GM12878 (cell line): ENCODE measurements around the gene DCBLD2. TPM values are rescaled to one million over a fixed set of nuclear protein-coding genes. Genes with fewer than 3 reads are reported as not detected.

Source experiments
- DPF2 ChIP-seq: fragments of 450-650 bp; IDR thresholded peaks from 2 replicates; pipeline ENCODE4 v1.6.1; 2017; ENCODE audit warnings: mild to moderate bottlenecking
- ETV6 ChIP-seq, 2 experiments: fragments of 450-650 bp in 1 of 2; IDR thresholded peaks in 1 of 2; conservative IDR thresholded peaks in 1 of 2; 2 replicates each; pipeline ENCODE4 v1.6.1; 2014; ENCODE audit warnings: antibody characterized with exemption in 1 of 2, borderline replicate concordance in 1 of 2, low read depth in 1 of 2, mild to moderate bottlenecking in 1 of 2, moderate library complexity in 1 of 2
- EZH2 ChIP-seq: IDR thresholded peaks from 2 replicates; pipeline ENCODE4 v1.6.1; 2012; ENCODE audit warnings: low read depth, mild to moderate bottlenecking, control low read depth, inconsistent platforms, low read length, borderline replicate concordance; ENCODE audit not compliant: control insufficient read depth
- FOXK2 ChIP-seq: fragments of 450-650 bp; IDR thresholded peaks from 2 replicates; pipeline ENCODE4 v1.6.1; 2017; ENCODE audit warnings: mild to moderate bottlenecking, moderate library complexity
- GATAD2B ChIP-seq: fragments of 450-650 bp; conservative IDR thresholded peaks from 2 replicates; pipeline ENCODE4 v1.6.1; 2017; ENCODE audit warnings: low read depth, mild to moderate bottlenecking, moderate library complexity
- KLF5 ChIP-seq: fragments of 450-650 bp; IDR thresholded peaks from 2 replicates; pipeline ENCODE4 v1.6.1; 2014; ENCODE audit warnings: mild to moderate bottlenecking; ENCODE audit not compliant: partially characterized antibody
- MEF2B ChIP-seq: fragments of 450-650 bp; IDR thresholded peaks from 2 replicates; pipeline ENCODE4 v1.6.1; 2018; ENCODE audit warnings: mild to moderate bottlenecking, moderate library complexity; ENCODE audit not compliant: partially characterized antibody, poor library complexity, severe bottlenecking
- NR2C2 ChIP-seq: IDR thresholded peaks from 2 replicates; pipeline ENCODE4 v1.6.1; 2011; ENCODE audit warnings: borderline replicate concordance, low read depth; ENCODE audit not compliant: control insufficient read depth, insufficient read length
- POLR2AphosphoS2 ChIP-seq: IDR thresholded peaks from 2 replicates; pipeline ENCODE4 v1.6.1; 2011; ENCODE audit warnings: low read depth, mild to moderate bottlenecking, low read length, improper control_type of control experiment, moderate library complexity
- RB1 ChIP-seq: fragments of 450-650 bp; formaldehyde crosslinking; IDR thresholded peaks from 2 replicates; pipeline ENCODE4 v1.6.1; 2017; ENCODE audit warnings: mild to moderate bottlenecking, borderline replicate concordance
- RBBP5 ChIP-seq: fragments of 200-600 bp; sonication (generic); conservative IDR thresholded peaks from 2 replicates; pipeline ENCODE4 v1.6.1; 2016
- RFX5 ChIP-seq: IDR thresholded peaks from 2 replicates; pipeline ENCODE4 v1.6.1; 2011; ENCODE audit warnings: low read depth, low read length, improper control_type of control experiment
- SUPT20H ChIP-seq: IDR thresholded peaks from 2 replicates; pipeline ENCODE4 v1.6.1; 2011; ENCODE audit warnings: low read depth, mild to moderate bottlenecking, low read length, moderate library complexity, borderline replicate concordance; ENCODE audit not compliant: control insufficient read depth
- TAF1 ChIP-seq: IDR thresholded peaks from 2 replicates; pipeline ENCODE4 v1.6.1; 2011; ENCODE audit warnings: mild to moderate bottlenecking, low read depth, low read length, borderline replicate concordance
- ZNF207 ChIP-seq: fragments of 450-650 bp; IDR thresholded peaks from 2 replicates; pipeline ENCODE4 v1.6.1; 2014; ENCODE audit warnings: antibody characterized with exemption, mild to moderate bottlenecking, borderline replicate concordance
- ZNF622 ChIP-seq: fragments of 450-650 bp; IDR thresholded peaks from 2 replicates; pipeline ENCODE4 v1.6.1; 2017; ENCODE audit warnings: mild to moderate bottlenecking, inconsistent platforms
- polyA plus RNA-seq, 11 experiments: library from polyadenylated mRNA; depleted of rRNA in 4 of 11; unstranded in 6 of 11; stranded (reverse) in 5 of 11; fragments of >200 nt; fragmentation: Nextera tagmentation in 4 of 11; fragmentation: Illumina TruSeq in 1 of 11; extraction: Ambion mirVana in 4 of 11; extraction: Trizol in 1 of 11; gene quantifications; 1 replicate in 1 of 11; 2 replicates in 10 of 11; pipeline versions ENCODE4 v1.2.1 to v1.2.3, GENCODE V29; 2011 to 2016; ENCODE audit warnings: inconsistent platforms in 2 of 11, missing spikeins in 2 of 11, low read depth in 1 of 11
- total RNA-seq, 4 experiments: library from RNA; depleted of rRNA in 3 of 4; stranded (reverse); fragments of >200 nt in 3 of 4; fragmentation: Illumina TruSeq in 1 of 4; extraction: Trizol in 1 of 4; gene quantifications; 2 replicates each; pipeline versions ENCODE4 v1.2.1 to v1.2.3, GENCODE V29; 2013 to 2021
- TF ChIP-seq, protein P1 (sequence below): IDR thresholded peaks from 2 replicates; pipeline ENCODE4 v1.6.1; 2012; ENCODE audit warnings: low read depth, low read length, improper control_type of control experiment
- TF ChIP-seq, protein P2 (sequence below): IDR thresholded peaks from 2 replicates; pipeline ENCODE4 v1.6.1; 2012; ENCODE audit warnings: low read depth, low read length, improper control_type of control experiment
- TF ChIP-seq, protein P3 (sequence below): fragments of 450-650 bp; conservative IDR thresholded peaks from 2 replicates; pipeline ENCODE4 v1.6.1; 2017; ENCODE audit warnings: mild to moderate bottlenecking, moderate library complexity
- TF ChIP-seq, protein P4 (sequence below): IDR thresholded peaks from 2 replicates; pipeline ENCODE4 v1.6.1; 2011; ENCODE audit warnings: low read depth, low read length, improper control_type of control experiment, borderline replicate concordance
- TF ChIP-seq, protein P5 (sequence below): fragments of 450-650 bp; formaldehyde crosslinking; IDR thresholded peaks from 2 replicates; pipeline ENCODE4 v1.5.0; 2022; ENCODE audit warnings: mild to moderate bottlenecking, missing genetic modification characterization

Gene DCBLD2
- total and polyA plus RNA-seq, 10 of the 15 experiments (the other 5 are each of a cell fraction or from before 2014, with no cell fraction given) = 1.6 to 5.9 (median 4.7) TPM

DNA sequence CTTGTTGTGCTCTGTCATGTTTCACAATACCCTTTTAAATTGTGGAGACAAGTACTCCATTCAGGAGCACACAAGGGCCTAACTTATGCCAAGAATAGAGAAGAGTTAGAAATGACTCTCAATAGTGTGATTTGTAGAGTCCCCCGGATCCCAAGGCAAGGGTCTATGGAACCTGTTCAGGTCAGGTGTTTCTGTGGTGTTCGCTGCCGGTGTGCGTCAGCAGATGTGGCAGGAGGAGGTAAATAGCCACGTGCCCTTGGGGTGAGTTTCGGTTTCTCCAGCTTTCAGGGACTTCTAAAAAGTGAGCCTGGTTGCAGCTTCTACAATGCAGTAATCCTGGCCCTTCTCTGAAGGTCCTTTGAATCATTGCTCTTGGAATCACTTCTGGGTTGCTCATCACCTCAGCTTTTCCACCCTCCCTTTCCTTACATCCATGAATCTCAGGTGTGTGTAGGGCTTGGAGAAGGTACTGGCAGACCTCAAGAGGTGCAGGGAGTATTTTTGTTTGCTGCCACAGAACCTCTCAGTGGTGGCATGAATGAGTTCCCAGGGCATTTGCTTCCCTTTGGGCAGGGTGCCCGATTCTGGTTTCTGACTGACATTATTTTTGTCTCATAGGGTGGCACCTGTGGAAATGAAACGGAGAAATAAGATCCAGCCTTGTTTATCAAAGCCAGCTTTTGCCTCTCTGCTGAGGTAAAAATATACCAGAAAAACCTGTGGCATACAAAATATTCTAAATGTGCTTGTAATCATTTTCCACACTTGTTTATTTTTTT lies 131.0 kb downstream of the DCBLD2 start (continued):
- TF ChIP-seq, protein P1, sequence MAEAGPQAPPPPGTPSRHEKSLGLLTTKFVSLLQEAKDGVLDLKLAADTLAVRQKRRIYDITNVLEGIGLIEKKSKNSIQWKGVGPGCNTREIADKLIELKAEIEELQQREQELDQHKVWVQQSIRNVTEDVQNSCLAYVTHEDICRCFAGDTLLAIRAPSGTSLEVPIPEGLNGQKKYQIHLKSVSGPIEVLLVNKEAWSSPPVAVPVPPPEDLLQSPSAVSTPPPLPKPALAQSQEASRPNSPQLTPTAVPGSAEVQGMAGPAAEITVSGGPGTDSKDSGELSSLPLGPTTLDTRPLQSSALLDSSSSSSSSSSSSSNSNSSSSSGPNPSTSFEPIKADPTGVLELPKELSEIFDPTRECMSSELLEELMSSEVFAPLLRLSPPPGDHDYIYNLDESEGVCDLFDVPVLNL = no peak
- TF ChIP-seq, protein P2, sequence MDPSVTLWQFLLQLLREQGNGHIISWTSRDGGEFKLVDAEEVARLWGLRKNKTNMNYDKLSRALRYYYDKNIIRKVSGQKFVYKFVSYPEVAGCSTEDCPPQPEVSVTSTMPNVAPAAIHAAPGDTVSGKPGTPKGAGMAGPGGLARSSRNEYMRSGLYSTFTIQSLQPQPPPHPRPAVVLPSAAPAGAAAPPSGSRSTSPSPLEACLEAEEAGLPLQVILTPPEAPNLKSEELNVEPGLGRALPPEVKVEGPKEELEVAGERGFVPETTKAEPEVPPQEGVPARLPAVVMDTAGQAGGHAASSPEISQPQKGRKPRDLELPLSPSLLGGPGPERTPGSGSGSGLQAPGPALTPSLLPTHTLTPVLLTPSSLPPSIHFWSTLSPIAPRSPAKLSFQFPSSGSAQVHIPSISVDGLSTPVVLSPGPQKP = no peak
- TF ChIP-seq, protein P3, sequence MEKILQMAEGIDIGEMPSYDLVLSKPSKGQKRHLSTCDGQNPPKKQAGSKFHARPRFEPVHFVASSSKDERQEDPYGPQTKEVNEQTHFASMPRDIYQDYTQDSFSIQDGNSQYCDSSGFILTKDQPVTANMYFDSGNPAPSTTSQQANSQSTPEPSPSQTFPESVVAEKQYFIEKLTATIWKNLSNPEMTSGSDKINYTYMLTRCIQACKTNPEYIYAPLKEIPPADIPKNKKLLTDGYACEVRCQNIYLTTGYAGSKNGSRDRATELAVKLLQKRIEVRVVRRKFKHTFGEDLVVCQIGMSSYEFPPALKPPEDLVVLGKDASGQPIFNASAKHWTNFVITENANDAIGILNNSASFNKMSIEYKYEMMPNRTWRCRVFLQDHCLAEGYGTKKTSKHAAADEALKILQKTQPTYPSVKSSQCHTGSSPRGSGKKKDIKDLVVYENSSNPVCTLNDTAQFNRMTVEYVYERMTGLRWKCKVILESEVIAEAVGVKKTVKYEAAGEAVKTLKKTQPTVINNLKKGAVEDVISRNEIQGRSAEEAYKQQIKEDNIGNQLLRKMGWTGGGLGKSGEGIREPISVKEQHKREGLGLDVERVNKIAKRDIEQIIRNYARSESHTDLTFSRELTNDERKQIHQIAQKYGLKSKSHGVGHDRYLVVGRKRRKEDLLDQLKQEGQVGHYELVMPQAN = no peak
- TF ChIP-seq MEF2B (peak; percentile 42), ETV6 (conservative IDR thresholded peaks at IDR 0.05 in 1 of 2, IDR thresholded peaks at IDR 0.05 in 1 of 2; ENCODE audit: borderline replicate concordance in 1 of 2, low read depth in 1 of 2) (no peak), ZNF207 (no peak), RFX5 (no peak), RB1 (0 out of 2 replicates have a peak, but pooled peaks have one; percentile 21), GATAD2B (no peak), NR2C2 (no peak), EZH2 (no peak), POLR2AphosphoS2 (no peak), RBBP5 (no peak), ZNF622 (no peak), KLF5 (no peak), DPF2 (peak; percentile 58), TAF1 (no peak), SUPT20H (no peak), FOXK2 (no peak)
- TF ChIP-seq, protein P4, sequence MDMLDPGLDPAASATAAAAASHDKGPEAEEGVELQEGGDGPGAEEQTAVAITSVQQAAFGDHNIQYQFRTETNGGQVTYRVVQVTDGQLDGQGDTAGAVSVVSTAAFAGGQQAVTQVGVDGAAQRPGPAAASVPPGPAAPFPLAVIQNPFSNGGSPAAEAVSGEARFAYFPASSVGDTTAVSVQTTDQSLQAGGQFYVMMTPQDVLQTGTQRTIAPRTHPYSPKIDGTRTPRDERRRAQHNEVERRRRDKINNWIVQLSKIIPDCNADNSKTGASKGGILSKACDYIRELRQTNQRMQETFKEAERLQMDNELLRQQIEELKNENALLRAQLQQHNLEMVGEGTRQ = peak; percentile 66; the same call in 1 of the 2 replicates
- TF ChIP-seq, protein P5, sequence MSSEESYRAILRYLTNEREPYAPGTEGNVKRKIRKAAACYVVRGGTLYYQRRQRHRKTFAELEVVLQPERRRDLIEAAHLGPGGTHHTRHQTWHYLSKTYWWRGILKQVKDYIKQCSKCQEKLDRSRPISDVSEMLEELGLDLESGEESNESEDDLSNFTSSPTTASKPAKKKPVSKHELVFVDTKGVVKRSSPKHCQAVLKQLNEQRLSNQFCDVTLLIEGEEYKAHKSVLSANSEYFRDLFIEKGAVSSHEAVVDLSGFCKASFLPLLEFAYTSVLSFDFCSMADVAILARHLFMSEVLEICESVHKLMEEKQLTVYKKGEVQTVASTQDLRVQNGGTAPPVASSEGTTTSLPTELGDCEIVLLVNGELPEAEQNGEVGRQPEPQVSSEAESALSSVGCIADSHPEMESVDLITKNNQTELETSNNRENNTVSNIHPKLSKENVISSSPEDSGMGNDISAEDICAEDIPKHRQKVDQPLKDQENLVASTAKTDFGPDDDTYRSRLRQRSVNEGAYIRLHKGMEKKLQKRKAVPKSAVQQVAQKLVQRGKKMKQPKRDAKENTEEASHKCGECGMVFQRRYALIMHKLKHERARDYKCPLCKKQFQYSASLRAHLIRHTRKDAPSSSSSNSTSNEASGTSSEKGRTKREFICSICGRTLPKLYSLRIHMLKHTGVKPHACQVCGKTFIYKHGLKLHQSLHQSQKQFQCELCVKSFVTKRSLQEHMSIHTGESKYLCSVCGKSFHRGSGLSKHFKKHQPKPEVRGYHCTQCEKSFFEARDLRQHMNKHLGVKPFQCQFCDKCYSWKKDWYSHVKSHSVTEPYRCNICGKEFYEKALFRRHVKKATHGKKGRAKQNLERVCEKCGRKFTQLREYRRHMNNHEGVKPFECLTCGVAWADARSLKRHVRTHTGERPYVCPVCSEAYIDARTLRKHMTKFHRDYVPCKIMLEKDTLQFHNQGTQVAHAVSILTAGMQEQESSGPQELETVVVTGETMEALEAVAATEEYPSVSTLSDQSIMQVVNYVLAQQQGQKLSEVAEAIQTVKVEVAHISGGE (CRISPR knock-in tag) = no peak
